SK-N-SH (cell line): ENCODE data around the gene ITSN2. TPM values are rescaled to one million over a fixed set of nuclear protein-coding genes. Genes with fewer than 3 reads are reported as not detected.

Source experiments
- CTCF ChIA-PET: fragments of 300-600, 350-600 bp; formaldehyde crosslinking; extraction: SDS; loops from one replicate; lab custom pipeline; 2021; lab: Yijun Ruan, JAX
- POLR2A ChIA-PET: fragments of 350-600 bp; sonication (Branson Sonifier 250); formaldehyde crosslinking; extraction: SDS; loops from one replicate; lab custom pipeline; 2020; ENCODE audit warnings: antibody characterized with exemption, inconsistent platforms; lab: Yijun Ruan, JAX
- DNase-seq: peaks from one replicate; pipeline ENCODE4 v3.0.0; 2012
- H2AFZ ChIP-seq: fragments of 200-600 bp; sonication (generic); 2 replicates; pipeline ENCODE4 v1.8.1; 2016; ENCODE audit warnings: antibody characterized with exemption, mild to moderate bottlenecking, low read depth
- H3F3A ChIP-seq: fragments of 200-600 bp; sonication (generic); replicated peaks from 2 replicates; pipeline ENCODE3; 2016; ENCODE audit warnings: antibody characterized with exemption, mild to moderate bottlenecking; ENCODE audit not compliant: insufficient read depth
- H3K27ac ChIP-seq, 2 experiments: fragments of 200-500 bp in 1 of 2; fragments of 200-600 bp in 1 of 2; sonication (Bioruptor generic) in 1 of 2; sonication (generic), shearing (Covaris generic) in 1 of 2; 2 replicates each; pipeline versions ENCODE4 v1.5.1 to v1.6.1; 2014 to 2016; ENCODE audit warnings: low read depth in 2 of 2, inconsistent platforms in 1 of 2, low read length in 1 of 2, mild to moderate bottlenecking in 1 of 2, mixed read lengths in 1 of 2
- H3K27me3 ChIP-seq: fragments of 200-600 bp; sonication (generic), shearing (Covaris generic); 2 replicates; pipeline ENCODE4 v1.6.1; 2016; ENCODE audit warnings: mixed run types; ENCODE audit not compliant: insufficient read depth
- H3K36me3 ChIP-seq, 2 experiments: fragments of 200-500 bp in 1 of 2; fragments of 200-600 bp in 1 of 2; sonication (Bioruptor generic) in 1 of 2; sonication (generic) in 1 of 2; replicated peaks in 1 of 2; 2 replicates each; pipeline versions ENCODE3 to v1.5.1; 2014 to 2016; ENCODE audit warnings: low read length in 1 of 2, mild to moderate bottlenecking in 1 of 2; ENCODE audit not compliant: insufficient read depth in 2 of 2, control insufficient read depth in 1 of 2
- H3K4me1 ChIP-seq, 2 experiments: fragments of 200-500 bp in 1 of 2; fragments of 200-600 bp in 1 of 2; sonication (Bioruptor generic) in 1 of 2; sonication (generic), shearing (Covaris generic) in 1 of 2; 2 replicates each; pipeline versions ENCODE4 v1.5.1 to v1.6.1; 2014 to 2016; ENCODE audit warnings: low read depth in 1 of 2, low read length in 1 of 2, mixed run types in 1 of 2; ENCODE audit not compliant: insufficient read depth in 2 of 2, control insufficient read depth in 1 of 2
- H3K4me2 ChIP-seq: fragments of 200-600 bp; sonication (generic), shearing (Covaris generic); 2 replicates; pipeline ENCODE4 v1.6.1; 2017; ENCODE audit warnings: mixed run types
- H3K4me3 ChIP-seq, 2 experiments: fragments of 200-500 bp in 1 of 2; fragments of 200-600 bp in 1 of 2; sonication (Bioruptor generic) in 1 of 2; sonication (generic), shearing (Covaris generic) in 1 of 2; 2 replicates each; pipeline versions ENCODE4 v1.5.1 to v1.8.1; 2014 to 2016; ENCODE audit warnings: low read depth in 2 of 2, inconsistent platforms in 1 of 2, low read length in 1 of 2, mild to moderate bottlenecking in 1 of 2, mixed read lengths in 1 of 2, moderate library complexity in 1 of 2
- H3K79me2 ChIP-seq: fragments of 200-600 bp; sonication (generic); 2 replicates; pipeline ENCODE4 v1.8.1; 2017; ENCODE audit warnings: mild to moderate bottlenecking; ENCODE audit not compliant: insufficient read depth
- H3K9ac ChIP-seq: fragments of 200-600 bp; sonication (generic); 2 replicates; pipeline ENCODE4 v1.6.1; 2017; ENCODE audit warnings: mixed run types
- H3K9me2 ChIP-seq: fragments of 200-600 bp; sonication (generic); 2 replicates; pipeline ENCODE4 v1.6.1; 2017; ENCODE audit warnings: mixed run types
- H3K9me3 ChIP-seq: fragments of 200-600 bp; sonication (generic); 2 replicates; pipeline ENCODE4 v1.6.1; 2017; ENCODE audit warnings: mixed run types, mild to moderate bottlenecking, moderate library complexity
- H4K20me1 ChIP-seq: fragments of 200-600 bp; sonication (generic); 2 replicates; pipeline ENCODE4 v1.6.1; 2017; ENCODE audit warnings: mild to moderate bottlenecking, mixed run types; ENCODE audit not compliant: insufficient read depth
- ELF1 ChIP-seq: IDR thresholded peaks from 2 replicates; pipeline ENCODE4 v1.4.0; 2012
- EZH2phosphoT487 ChIP-seq: fragments of 200-600 bp; sonication (generic); IDR thresholded peaks from 2 replicates; pipeline ENCODE4 v1.6.1; 2017; ENCODE audit warnings: low read depth, mixed run types, mild to moderate bottlenecking, antibody characterized with exemption, moderate library complexity, borderline replicate concordance
- FOSL2 ChIP-seq: IDR thresholded peaks from 2 replicates; pipeline ENCODE4 v1.4.0; 2012; ENCODE audit warnings: low read depth, mild to moderate bottlenecking, moderate library complexity, borderline replicate concordance
- FOXM1 ChIP-seq: IDR thresholded peaks from 2 replicates; pipeline ENCODE4 v1.4.0; 2012; ENCODE audit warnings: low read depth, mild to moderate bottlenecking
- MEF2A ChIP-seq: IDR thresholded peaks from 2 replicates; pipeline ENCODE4 v1.4.0; 2012; ENCODE audit warnings: low read depth, borderline replicate concordance
- MXI1 ChIP-seq: IDR thresholded peaks from 2 replicates; pipeline ENCODE4 v1.6.1; 2012; ENCODE audit warnings: mild to moderate bottlenecking, low read depth, low read length, improper control_type of control experiment
- NFIC ChIP-seq: IDR thresholded peaks from 2 replicates; pipeline ENCODE4 v1.4.0; 2012; ENCODE audit warnings: borderline replicate concordance
- NRF1 ChIP-seq: IDR thresholded peaks from 2 replicates; pipeline ENCODE4 v1.6.1; 2012; ENCODE audit warnings: low read depth, mild to moderate bottlenecking, low read length
- POLR2AphosphoS5 ChIP-seq: IDR thresholded peaks from 2 replicates; pipeline ENCODE4 v1.6.1; 2012; ENCODE audit warnings: low read depth, low read length
- RXRA ChIP-seq: IDR thresholded peaks from 2 replicates; pipeline ENCODE4 v1.4.0; 2012; ENCODE audit warnings: low read depth, mild to moderate bottlenecking, borderline replicate concordance
- SIN3A ChIP-seq: IDR thresholded peaks from 2 replicates; pipeline ENCODE4 v1.6.1; 2012; ENCODE audit warnings: low read depth, mild to moderate bottlenecking, low read length, moderate library complexity, borderline replicate concordance
- SMC3 ChIP-seq: IDR thresholded peaks from 2 replicates; pipeline ENCODE4 v1.6.1; 2012; ENCODE audit warnings: low read depth, low read length, improper control_type of control experiment
- TAF1 ChIP-seq: IDR thresholded peaks from 2 replicates; pipeline ENCODE4 v1.6.1; 2012; ENCODE audit warnings: low read depth, mild to moderate bottlenecking, low read length, moderate library complexity, borderline replicate concordance
- TCF12 ChIP-seq: IDR thresholded peaks from 2 replicates; pipeline ENCODE4 v1.4.0; 2012
- TEAD4 ChIP-seq: IDR thresholded peaks from 2 replicates; pipeline ENCODE4 v1.4.0; 2012; ENCODE audit warnings: mild to moderate bottlenecking, borderline replicate concordance; ENCODE audit not compliant: insufficient read depth
- YY1 ChIP-seq: IDR thresholded peaks from 2 replicates; pipeline ENCODE4 v1.4.0; 2012; ENCODE audit warnings: low read depth, mild to moderate bottlenecking
- WGBS: methylation state at CpG from one replicate; pipeline ENCODE4 v1.1.6; 2017; ENCODE audit warnings: low lambda C conversion rate; 5-methylcytosine and 5-hydroxymethylcytosine counted together
- polyA plus RNA-seq, 3 experiments: library from polyadenylated mRNA; depleted of rRNA; stranded (reverse); fragments of >200 nt; gene quantifications; 2 replicates each; pipeline ENCODE4 v1.2.3, GENCODE V29; 2012
- TF ChIP-seq, protein P1 (sequence below): IDR thresholded peaks from 2 replicates; pipeline ENCODE4 v1.4.0; 2012; ENCODE audit warnings: low read depth, borderline replicate concordance
- TF ChIP-seq, protein P2 (sequence below): IDR thresholded peaks from 2 replicates; pipeline ENCODE4 v1.6.1; 2012; ENCODE audit warnings: mild to moderate bottlenecking, low read depth, low read length, moderate library complexity
- TF ChIP-seq, protein P3 (sequence below): IDR thresholded peaks from 2 replicates; pipeline ENCODE4; 2012
- TF ChIP-seq, protein P4 (sequence below): IDR thresholded peaks from 2 replicates; pipeline ENCODE4 v1.4.0; 2012; ENCODE audit warnings: low read depth, borderline replicate concordance
- TF ChIP-seq, protein P5 (sequence below): IDR thresholded peaks from 2 replicates; pipeline ENCODE4 v1.4.0; 2012; ENCODE audit warnings: low read depth

The ITSN2 gene
- polyA plus RNA-seq, 1 of the 3 experiments (the other 2 are of a cell fraction): 11.9 TPM

DNA sequence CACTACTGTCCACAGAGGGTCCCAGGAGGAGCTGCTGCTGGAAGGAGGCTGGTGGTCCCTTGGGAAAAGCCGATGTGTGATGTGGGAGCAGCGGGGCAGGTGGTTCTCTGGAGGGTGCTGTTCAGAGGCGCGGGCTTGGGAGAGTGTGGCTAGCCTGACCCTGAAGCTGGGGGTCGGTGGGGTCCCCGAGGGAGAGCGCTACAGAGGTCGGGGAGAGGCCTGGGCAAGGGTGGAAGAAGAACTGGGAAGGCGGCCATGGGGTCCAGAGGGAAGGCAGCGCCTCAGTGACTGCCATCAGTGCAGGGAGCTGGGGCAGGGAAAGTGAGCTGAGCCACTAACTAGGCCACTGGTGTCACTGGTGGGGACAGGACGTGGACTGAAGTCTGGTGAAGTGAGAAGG is 153.0 kb downstream of the ITSN2 start:
- Histone ChIP-seq H3F3A (no peaks in the 10 kb centered on the region), H3K4me2 (no peak overlapping the region), H3K4me3 (no peak overlapping the region), H3K9me2 (no peaks in the 10 kb centered on the region), H3K79me2 (no peaks in the 10 kb centered on the region), H3K4me1 (no peaks in the 10 kb centered on the region; a peak in 1 of 4 replicates), H3K9ac (no peak overlapping the region), H3K27me3 (no peaks in the 10 kb centered on the region), H2AFZ (no peak overlapping the region), H4K20me1 (no peaks in the 10 kb centered on the region), H3K36me3 (peaks cover 0 to 48% of the 10 kb centered on the region in 2 experiments), H3K27ac (no peak overlapping the region), H3K9me3 (no peaks in the 10 kb centered on the region)
- ChIA-PET CTCF (interaction anchor here (1.2 kb wide), 1 partner anchor 32 kb away, joined by 3 read pairs; the partner anchor contains the start of gene FAM228A), POLR2A (no interaction called here)
- DNase-seq: no peak
- 84% methylated on average over 11 of the region's 11 CpGs for WGBS
- no peak for TF ChIP-seq ELF1
- TF ChIP-seq, protein P1, sequence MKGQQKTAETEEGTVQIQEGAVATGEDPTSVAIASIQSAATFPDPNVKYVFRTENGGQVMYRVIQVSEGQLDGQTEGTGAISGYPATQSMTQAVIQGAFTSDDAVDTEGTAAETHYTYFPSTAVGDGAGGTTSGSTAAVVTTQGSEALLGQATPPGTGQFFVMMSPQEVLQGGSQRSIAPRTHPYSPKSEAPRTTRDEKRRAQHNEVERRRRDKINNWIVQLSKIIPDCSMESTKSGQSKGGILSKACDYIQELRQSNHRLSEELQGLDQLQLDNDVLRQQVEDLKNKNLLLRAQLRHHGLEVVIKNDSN: no peak
- no peak for TF ChIP-seq SMC3
- TF ChIP-seq RXRA: no peak
- TF ChIP-seq FOSL2: no peak
- TF ChIP-seq POLR2AphosphoS5: no peak
- no peak for TF ChIP-seq MXI1
- TF ChIP-seq, protein P2, sequence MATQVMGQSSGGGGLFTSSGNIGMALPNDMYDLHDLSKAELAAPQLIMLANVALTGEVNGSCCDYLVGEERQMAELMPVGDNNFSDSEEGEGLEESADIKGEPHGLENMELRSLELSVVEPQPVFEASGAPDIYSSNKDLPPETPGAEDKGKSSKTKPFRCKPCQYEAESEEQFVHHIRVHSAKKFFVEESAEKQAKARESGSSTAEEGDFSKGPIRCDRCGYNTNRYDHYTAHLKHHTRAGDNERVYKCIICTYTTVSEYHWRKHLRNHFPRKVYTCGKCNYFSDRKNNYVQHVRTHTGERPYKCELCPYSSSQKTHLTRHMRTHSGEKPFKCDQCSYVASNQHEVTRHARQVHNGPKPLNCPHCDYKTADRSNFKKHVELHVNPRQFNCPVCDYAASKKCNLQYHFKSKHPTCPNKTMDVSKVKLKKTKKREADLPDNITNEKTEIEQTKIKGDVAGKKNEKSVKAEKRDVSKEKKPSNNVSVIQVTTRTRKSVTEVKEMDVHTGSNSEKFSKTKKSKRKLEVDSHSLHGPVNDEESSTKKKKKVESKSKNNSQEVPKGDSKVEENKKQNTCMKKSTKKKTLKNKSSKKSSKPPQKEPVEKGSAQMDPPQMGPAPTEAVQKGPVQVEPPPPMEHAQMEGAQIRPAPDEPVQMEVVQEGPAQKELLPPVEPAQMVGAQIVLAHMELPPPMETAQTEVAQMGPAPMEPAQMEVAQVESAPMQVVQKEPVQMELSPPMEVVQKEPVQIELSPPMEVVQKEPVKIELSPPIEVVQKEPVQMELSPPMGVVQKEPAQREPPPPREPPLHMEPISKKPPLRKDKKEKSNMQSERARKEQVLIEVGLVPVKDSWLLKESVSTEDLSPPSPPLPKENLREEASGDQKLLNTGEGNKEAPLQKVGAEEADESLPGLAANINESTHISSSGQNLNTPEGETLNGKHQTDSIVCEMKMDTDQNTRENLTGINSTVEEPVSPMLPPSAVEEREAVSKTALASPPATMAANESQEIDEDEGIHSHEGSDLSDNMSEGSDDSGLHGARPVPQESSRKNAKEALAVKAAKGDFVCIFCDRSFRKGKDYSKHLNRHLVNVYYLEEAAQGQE: no peak
- TF ChIP-seq TEAD4: no peak

DNA sequence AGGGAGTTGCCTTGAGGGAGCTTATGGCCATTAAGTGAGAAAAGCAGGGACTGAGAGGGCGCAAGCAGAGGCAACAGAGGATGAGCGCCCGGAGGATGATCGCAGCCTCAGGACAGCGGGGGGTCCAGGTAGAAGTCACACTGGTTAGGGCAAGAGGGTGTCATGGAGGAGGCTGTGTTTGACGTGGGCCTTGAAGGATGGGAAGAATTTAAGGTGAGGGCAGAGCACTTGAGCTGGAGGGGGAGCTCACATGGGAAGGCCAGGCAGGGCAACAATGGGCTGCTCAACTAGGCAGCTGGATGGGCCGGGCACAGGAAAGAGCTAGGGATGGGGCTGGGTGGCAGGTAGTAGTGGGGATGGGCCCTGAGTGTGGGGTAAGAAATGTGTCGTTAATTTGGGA is 153.6 kb downstream of the ITSN2 start:
- Histone ChIP-seq H3K9ac (no peak overlapping the region), H3K4me2 (no peak overlapping the region)
- CTCF ChIA-PET: interaction anchor here (1.0 to 1.1 kb wide), 2 partner anchors 29 to 46 kb away, joined by 3 to 5 read pairs; no protein-coding TSS in a partner anchor
- TF ChIP-seq POLR2AphosphoS5 (no peak), FOXM1 (no peak), NRF1 (no peak), TAF1 (no peak), TCF12 (no peak), NFIC (no peak), YY1 (no peak), MEF2A (no peak), ELF1 (no peak), SIN3A (no peak), EZH2phosphoT487 (no peak), RXRA (no peak)
- TF ChIP-seq, protein P3, sequence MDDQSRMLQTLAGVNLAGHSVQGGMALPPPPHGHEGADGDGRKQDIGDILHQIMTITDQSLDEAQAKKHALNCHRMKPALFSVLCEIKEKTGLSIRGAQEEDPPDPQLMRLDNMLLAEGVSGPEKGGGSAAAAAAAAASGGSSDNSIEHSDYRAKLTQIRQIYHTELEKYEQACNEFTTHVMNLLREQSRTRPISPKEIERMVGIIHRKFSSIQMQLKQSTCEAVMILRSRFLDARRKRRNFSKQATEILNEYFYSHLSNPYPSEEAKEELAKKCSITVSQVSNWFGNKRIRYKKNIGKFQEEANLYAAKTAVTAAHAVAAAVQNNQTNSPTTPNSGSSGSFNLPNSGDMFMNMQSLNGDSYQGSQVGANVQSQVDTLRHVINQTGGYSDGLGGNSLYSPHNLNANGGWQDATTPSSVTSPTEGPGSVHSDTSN: no peak
- TF ChIP-seq, protein P4, sequence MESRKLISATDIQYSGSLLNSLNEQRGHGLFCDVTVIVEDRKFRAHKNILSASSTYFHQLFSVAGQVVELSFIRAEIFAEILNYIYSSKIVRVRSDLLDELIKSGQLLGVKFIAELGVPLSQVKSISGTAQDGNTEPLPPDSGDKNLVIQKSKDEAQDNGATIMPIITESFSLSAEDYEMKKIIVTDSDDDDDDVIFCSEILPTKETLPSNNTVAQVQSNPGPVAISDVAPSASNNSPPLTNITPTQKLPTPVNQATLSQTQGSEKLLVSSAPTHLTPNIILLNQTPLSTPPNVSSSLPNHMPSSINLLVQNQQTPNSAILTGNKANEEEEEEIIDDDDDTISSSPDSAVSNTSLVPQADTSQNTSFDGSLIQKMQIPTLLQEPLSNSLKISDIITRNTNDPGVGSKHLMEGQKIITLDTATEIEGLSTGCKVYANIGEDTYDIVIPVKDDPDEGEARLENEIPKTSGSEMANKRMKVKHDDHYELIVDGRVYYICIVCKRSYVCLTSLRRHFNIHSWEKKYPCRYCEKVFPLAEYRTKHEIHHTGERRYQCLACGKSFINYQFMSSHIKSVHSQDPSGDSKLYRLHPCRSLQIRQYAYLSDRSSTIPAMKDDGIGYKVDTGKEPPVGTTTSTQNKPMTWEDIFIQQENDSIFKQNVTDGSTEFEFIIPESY: no peak
- TF ChIP-seq, protein P5, sequence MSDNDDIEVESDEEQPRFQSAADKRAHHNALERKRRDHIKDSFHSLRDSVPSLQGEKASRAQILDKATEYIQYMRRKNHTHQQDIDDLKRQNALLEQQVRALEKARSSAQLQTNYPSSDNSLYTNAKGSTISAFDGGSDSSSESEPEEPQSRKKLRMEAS: no peak

More for the DNA sequence above, 153.6 kb downstream of the ITSN2 start:
- Histone ChIP-seq H3F3A (no peaks in the 10 kb centered on the region), H3K9me2 (no peaks in the 10 kb centered on the region), H3K4me3 (no peak overlapping the region), H3K9me3 (no peaks in the 10 kb centered on the region), H4K20me1 (no peaks in the 10 kb centered on the region), H3K27me3 (no peaks in the 10 kb centered on the region), H3K27ac (no peak overlapping the region), H3K79me2 (no peaks in the 10 kb centered on the region), H3K4me1 (no peaks in the 10 kb centered on the region; a peak in 1 of 4 replicates), H2AFZ (no peak overlapping the region), H3K36me3 (peaks cover 0 to 43% of the 10 kb centered on the region in 2 experiments)
- 84% methylated on average over 8 of the region's 8 CpGs for WGBS
- POLR2A ChIA-PET: interaction anchor here (0.5 kb wide), 1 partner anchor 10 kb away, joined by 3 read pairs; no protein-coding TSS in a partner anchor
- DNase-seq: no peak
